ENCODE data around the gene NIN. TPM values are rescaled to one million over a fixed set of nuclear protein-coding genes. Genes with fewer than 3 reads are reported as not detected.

The NIN gene
- total RNA-seq, 2 donors from 2014 or later = 14.3 to 20.5 TPM

DNA sequence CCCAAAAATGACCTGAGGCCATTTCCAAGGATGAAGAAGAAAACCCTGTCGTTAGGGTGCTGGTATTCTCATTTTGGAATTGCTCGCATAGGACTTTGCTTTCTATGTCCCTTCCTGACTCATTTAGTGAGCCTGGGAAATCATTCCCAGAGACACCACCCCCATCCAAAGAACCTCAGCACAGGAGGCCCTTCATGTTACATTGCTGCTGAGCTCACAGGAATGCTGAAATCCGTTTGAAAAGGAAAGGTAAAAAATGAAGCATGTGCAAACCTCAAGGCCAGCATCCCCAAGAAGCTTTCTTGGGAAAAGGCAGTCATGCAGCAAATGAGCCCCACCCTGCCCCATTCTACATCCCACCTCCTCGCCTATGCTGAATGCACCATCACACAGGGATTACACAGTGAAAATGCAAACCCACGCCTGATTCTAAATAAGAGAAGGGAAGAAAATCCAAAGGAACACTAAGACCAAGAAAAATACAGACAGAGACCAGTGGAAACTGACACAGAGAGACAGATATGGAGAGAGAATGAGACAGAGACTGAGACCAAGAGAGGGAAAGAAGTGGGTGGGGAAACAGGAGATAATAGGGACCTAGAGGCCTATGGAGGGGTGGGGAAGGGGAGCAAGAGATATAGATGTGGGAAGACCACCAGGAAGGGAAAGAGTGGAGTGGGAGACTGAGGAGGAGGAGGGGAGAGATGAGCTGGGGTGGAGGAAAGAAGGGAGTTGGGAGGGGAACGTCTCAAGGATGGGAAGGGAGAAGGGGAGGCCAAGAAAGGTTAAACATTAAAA lies 33.5 kb downstream of the NIN start:
- Histone ChIP-seq H3K4me1 (replicated peaks) (no peaks in the 10 kb centered on the region), H3K4me3 (no peak overlapping the region), H3K27ac (no peak overlapping the region), H3K36me3 (no peaks in the 10 kb centered on the region), H3K27me3 (replicated peaks; ENCODE audit: insufficient read depth) (no peaks in the 10 kb centered on the region), H3K9me3 (no peaks in the 10 kb centered on the region)
- no peak for DNase-seq (ENCODE audit: low spot score)
- intact Hi-C loops (cut with DNase I) = no loop called here
- TF ChIP-seq, protein P1, sequence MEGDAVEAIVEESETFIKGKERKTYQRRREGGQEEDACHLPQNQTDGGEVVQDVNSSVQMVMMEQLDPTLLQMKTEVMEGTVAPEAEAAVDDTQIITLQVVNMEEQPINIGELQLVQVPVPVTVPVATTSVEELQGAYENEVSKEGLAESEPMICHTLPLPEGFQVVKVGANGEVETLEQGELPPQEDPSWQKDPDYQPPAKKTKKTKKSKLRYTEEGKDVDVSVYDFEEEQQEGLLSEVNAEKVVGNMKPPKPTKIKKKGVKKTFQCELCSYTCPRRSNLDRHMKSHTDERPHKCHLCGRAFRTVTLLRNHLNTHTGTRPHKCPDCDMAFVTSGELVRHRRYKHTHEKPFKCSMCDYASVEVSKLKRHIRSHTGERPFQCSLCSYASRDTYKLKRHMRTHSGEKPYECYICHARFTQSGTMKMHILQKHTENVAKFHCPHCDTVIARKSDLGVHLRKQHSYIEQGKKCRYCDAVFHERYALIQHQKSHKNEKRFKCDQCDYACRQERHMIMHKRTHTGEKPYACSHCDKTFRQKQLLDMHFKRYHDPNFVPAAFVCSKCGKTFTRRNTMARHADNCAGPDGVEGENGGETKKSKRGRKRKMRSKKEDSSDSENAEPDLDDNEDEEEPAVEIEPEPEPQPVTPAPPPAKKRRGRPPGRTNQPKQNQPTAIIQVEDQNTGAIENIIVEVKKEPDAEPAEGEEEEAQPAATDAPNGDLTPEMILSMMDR (IDR thresholded peaks at IDR 0.05) = no peak
- no peak for TF ChIP-seq POLR2A (IDR thresholded peaks at IDR 0.05)
- TF ChIP-seq POLR2AphosphoS5 (IDR thresholded peaks at IDR 0.05) = no peak
- WGBS = 80% methylated on average over 6 of the region's 6 CpGs

DNA sequence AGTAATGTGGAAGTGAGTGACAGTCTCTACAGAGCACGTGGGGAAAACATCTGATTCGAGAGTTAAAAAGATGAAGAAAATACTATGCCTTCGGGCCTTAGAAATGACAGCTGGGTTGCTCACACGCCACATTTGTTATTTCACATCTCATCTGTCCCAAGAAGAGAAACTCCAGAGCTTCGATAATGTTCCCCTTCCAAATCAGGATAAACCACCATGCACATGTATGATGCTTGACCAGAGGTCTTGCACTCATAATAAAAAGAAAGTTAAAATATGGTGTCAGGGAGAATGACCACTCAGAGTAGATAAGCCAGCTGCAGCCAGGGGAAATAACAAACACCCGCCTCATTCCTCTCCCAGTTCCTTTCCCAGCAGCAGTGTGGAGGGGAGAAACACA lies 34.6 kb downstream of the NIN start:
- intact Hi-C loops (cut with DNase I) = no loop called here
- TF ChIP-seq POLR2A (IDR thresholded peaks at IDR 0.05) (no peak), POLR2AphosphoS5 (IDR thresholded peaks at IDR 0.05) (no peak)
- TF ChIP-seq, protein P1 (IDR thresholded peaks at IDR 0.05) = no peak
- Histone ChIP-seq H3K4me3 (no peak overlapping the region), H3K36me3 (no peaks in the 10 kb centered on the region), H3K27ac (no peak overlapping the region), H3K9me3 (no peaks in the 10 kb centered on the region), H3K27me3 (replicated peaks; ENCODE audit: insufficient read depth) (no peaks in the 10 kb centered on the region), H3K4me1 (replicated peaks) (no peaks in the 10 kb centered on the region)
- DNase-seq (ENCODE audit: low spot score) = no peak
- WGBS = 86% methylated on average over 6 of the region's 6 CpGs

DNA sequence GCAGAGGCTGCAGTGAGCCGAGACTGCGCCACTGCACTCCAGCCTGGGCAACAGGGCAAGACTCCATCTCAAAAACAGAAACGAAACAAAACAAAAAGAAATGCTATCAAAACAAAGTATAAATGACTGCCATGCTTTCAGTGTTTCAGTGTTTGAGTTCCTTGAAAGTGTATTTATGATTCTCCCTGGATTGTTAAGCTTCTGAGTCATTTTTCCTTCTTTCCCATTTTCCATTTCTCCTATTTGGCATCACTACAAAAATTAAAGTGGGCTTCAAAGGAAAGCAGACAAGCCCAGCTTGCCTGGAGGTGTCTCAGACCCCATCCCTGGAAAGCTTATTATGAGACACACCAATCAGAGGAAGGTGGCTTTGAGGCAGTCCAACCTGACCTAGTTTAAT lies 35.1 kb downstream of the NIN start:
- Histone ChIP-seq H3K27me3 (replicated peaks; ENCODE audit: insufficient read depth) (no peaks in the 10 kb centered on the region), H3K4me3 (no peak overlapping the region), H3K27ac (no peak overlapping the region), H3K36me3 (no peaks in the 10 kb centered on the region), H3K9me3 (no peaks in the 10 kb centered on the region), H3K4me1 (replicated peaks) (no peaks in the 10 kb centered on the region)
- WGBS = 92% methylated on average over 3 of the region's 3 CpGs
- no peak for DNase-seq (ENCODE audit: low spot score)
- TF ChIP-seq POLR2AphosphoS5 (IDR thresholded peaks at IDR 0.05) (no peak), POLR2A (IDR thresholded peaks at IDR 0.05) (no peak)
- TF ChIP-seq, protein P1 (IDR thresholded peaks at IDR 0.05) = no peak
- intact Hi-C loops (cut with DNase I) = no loop called here

DNA sequence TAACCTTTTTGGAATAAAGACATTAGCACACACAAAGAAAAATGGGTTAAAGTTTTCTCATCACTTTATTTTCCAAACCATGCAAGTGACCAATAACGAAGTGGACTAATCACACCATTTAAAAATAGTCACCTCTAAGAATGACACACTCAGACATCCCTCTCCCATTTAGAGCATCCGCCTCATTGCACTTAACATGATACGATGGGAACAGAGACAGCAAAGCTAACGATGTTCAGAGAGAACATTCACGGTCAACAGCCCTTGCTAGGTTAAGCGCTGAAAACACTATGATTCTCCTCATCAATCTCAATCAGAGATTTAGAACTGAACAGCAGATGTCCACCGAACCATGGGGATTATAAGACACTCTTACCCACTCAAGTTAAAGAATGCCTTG lies 35.8 kb downstream of the NIN start:
- Histone ChIP-seq H3K4me1 (replicated peaks) (no peaks in the 10 kb centered on the region), H3K36me3 (no peaks in the 10 kb centered on the region), H3K27ac (no peak overlapping the region), H3K9me3 (no peaks in the 10 kb centered on the region), H3K27me3 (replicated peaks; ENCODE audit: insufficient read depth) (no peaks in the 10 kb centered on the region), H3K4me3 (no peak overlapping the region)
- intact Hi-C loops (cut with DNase I) = no loop called here
- TF ChIP-seq, protein P1 (IDR thresholded peaks at IDR 0.05) = no peak
- no peak for TF ChIP-seq POLR2AphosphoS5 (IDR thresholded peaks at IDR 0.05)
- TF ChIP-seq POLR2A (IDR thresholded peaks at IDR 0.05) = no peak
- 94% methylated on average over 7 of the region's 7 CpGs for WGBS
- no peak for DNase-seq (ENCODE audit: low spot score)

DNA sequence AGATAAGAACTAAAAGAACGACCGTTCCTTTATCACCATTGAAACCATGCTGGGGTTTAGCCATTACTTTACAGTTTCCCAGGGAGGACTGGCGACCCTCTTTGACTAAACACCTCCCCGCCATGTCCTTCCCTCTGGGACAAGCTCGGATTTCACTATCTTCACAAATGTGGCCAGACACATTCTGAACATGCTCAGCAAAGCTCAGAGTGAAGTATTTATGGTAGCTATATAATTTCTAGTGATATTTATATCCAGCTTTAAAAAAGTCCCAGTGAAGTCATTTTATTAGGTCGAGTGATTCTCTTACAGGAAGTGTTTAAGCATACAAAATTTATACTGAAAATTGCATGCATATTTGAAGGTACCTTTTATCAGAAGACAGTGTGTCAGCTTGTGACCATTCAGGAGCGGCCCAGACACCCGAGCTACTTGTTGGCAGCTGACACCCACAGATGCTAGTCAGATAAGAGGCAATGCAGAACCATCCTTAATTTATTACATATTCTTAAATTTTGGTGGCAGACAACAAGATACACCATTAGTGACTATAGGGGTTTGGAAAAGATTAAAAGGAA lies 36.8 kb downstream of the NIN start:
- H3K27me3 ChIP-seq (replicated peaks; ENCODE audit: insufficient read depth) = no peaks in the 10 kb centered on the region
- DNase-seq (ENCODE audit: low spot score) = no peak
- no peaks in the 10 kb centered on the region for H3K4me1 ChIP-seq (replicated peaks)
- 43% methylated on average over 8 of the region's 8 CpGs for WGBS
- intact Hi-C loops (cut with DNase I) = no loop called here
- no peak overlapping the region for H3K4me3 ChIP-seq
- no peak overlapping the region for H3K27ac ChIP-seq
- no peaks in the 10 kb centered on the region for H3K9me3 ChIP-seq
- H3K36me3 ChIP-seq = no peaks in the 10 kb centered on the region
- TF ChIP-seq POLR2A (IDR thresholded peaks at IDR 0.05) (no peak), POLR2AphosphoS5 (IDR thresholded peaks at IDR 0.05) (no peak)
- TF ChIP-seq, protein P1 (IDR thresholded peaks at IDR 0.05) = no peak
